HG02610 (cell line): ENCODE data around the gene MGAT5.

ENCODE experiments used
- ATAC-seq: cut with Tn5 transposase; IDR thresholded peaks from one replicate; pipeline ENCODE4 v1.9.1; 2021; ENCODE audit warnings: mild to moderate bottlenecking, moderate library complexity; ENCODE audit not compliant: unreplicated experiment

MGAT5 gene

DNA sequence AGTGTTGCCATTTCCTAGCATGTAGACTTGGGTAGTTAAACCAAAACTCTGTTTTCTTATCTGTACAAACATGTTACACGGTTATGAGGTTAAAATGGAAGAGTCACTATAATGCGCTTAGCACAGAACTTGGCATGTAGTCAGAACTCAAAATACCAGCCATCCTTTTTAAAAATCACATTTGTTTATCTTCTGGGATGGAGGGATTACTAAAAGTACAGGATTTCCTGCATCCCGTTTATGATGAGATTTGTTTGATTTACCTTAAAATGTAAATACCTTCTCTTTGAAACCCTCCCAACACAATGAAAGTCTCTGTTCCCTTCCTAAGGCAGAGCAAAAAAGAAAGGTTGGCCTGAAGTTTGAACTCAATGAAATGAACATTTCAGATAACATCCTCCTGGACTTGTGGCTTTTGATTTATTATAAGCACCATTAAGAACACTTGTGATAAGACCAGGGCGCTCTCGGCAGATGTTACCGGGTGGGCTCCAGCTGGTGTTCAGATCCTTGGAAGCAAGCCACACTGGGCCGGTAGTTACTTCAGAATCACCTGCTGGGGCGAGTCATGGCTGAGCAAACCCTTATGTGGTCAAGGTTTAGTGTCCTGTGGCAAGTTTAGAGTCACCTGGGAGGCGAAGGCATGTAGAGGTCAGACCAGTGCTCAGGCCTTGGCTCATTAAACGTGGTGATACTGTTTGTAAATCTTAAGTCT is 105.7 kb downstream of the MGAT5 start:
- ATAC-seq: no peak

GRCh38 chr2:134360745-134361487 is 107.0 kb downstream of the MGAT5 start:
- ATAC-seq: no peak

DNA sequence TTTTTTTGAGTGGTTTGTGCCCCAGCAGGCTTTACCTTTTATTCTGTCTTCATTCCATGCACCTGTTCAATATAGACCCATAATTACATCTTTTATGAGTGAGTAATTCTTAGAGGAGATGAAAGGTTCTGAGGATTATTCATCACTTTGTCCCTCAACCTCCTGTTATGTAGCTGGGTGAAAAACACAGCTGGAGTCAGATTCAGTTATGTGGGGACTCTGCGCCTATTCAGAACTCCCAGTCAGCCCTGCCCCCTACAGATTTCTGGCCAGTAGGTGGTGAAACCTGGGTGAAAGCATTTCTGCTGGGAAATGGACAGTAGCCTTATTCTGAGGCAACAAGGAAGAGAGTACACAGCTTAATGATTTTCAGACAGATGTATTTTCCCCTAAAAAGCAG is 107.8 kb downstream of the MGAT5 start:
- no peak for ATAC-seq

- no peak for ATAC-seq
These were observed 108.3 kb downstream of the MGAT5 start for GRCh38 chr2:134362152-134362668.

- no peak for ATAC-seq
These were observed 108.9 kb downstream of the MGAT5 start for GRCh38 chr2:134362740-134363139.

GRCh38 chr2:134365356-134365755 is 111.5 kb downstream of the MGAT5 start:
- ATAC-seq: no peak

- no peak for ATAC-seq
These were observed 112.5 kb downstream of the MGAT5 start for GRCh38 chr2:134366359-134366758.

- no peak for ATAC-seq
These were observed 113.3 kb downstream of the MGAT5 start for GRCh38 chr2:134367213-134367612.

DNA sequence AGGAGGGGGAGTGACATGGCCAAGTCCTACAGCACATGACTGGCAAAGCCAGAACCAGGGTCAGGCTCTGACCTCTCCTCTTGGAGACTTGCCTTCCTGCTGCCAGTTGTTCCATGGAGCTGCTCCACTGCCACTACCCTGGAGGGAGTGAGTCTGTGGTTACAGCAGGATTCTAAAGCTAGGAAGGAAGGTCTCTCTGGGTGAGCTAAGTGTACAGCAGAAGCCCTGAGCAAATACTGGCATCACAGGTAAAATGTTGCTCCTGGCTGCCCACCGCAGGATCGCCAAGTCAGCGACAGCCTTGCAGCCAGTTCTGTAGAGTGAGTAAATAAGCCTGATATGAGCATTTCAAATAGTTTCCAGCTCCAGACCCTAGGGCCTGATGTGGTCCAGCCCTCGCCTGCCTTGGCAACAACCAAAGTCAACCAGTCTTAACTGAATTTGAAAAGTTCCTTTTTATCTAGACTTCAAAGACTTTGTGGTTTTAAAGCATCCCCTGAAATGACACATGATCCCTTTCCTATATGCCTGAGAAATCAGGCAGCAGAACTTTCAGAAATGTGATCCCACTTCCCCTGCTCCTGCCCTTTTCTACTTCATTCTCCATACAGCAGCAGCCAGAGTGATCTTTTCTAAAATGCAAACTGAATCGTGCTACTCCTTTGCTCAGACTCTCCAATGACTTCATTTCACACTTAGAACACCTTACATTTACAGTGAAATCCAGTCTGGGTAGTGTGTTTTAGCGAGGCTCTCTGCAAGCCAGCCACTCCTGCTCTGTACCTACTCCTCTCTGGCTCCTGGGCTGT is 114.3 kb downstream of the MGAT5 start:
- ATAC-seq: peak; percentile 56

DNA sequence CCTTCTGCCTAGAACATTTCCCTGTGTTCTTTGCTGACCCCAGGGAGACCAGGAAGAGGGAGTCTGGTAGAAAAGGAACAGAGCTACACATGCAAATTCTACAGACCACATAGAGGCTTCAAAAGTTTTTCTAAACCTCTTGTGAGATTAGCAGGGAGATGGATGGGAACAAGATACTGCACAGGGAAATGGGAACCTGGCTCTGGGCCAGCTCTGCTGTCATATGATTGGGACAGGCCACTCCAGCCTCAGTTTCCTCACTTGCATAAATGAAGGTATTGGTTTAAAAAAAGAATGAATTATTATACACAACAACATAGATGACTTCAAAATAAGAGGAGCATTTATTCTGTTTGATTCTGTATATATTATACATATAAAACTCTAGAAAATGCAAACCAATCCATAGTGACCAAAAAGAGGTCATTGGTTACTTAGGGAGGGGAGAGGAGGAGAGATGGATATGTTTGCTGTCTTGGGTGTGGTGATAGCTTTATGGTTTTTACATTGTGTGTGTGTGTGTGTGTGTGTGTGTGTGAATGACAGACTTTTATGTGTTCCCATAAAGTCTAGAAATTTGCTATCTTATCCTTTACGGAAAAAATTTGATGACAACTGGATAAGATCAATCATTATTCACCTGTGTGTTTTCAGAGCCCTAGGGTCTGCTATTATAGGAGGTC is 115.5 kb downstream of the MGAT5 start:
- no peak for ATAC-seq

- ATAC-seq: no peak
These were observed 117.0 kb downstream of the MGAT5 start for GRCh38 chr2:134370655-134371445.

DNA sequence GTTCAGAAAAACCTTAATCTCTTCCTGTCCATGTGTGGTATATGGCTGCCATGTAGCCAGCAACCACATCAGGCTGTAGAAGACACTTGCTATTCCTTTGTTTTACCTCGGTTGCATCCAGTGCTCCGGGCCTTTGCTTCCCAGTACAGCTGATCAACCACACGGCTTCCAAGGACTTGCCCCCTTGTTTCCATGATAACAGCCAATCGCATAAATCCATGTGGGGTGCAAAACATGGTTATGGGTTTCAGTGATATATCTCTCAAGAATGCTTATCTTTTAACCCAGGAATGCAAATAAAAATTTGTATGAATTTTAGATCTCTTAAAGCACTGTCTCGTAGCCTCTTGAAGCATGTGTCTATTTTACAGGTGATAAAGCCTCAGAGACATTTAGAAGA is 118.3 kb downstream of the MGAT5 start:
- ATAC-seq: no peak

GRCh38 chr2:134372611-134373131 is 118.8 kb downstream of the MGAT5 start:
- no peak for ATAC-seq

DNA sequence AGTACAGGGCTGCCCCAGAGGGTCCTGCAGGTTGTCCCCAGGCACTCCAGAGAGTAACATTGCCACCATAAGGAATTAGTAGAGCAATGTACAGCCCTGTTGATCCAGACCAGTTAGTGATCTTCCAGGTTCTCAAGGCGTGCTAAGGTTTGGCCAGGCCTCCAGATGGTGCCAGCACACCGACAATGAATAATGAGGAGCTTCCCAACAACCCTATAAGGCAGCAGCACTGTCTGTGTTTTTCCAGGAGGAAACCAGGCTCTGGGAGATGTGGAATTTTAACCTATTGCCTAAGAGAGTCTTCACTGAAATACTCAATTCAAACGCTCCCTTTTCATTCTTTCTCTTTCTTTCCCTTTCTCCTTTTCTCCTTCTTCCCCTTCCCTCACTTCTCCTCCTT is 122.1 kb downstream of the MGAT5 start:
- no peak for ATAC-seq

GRCh38 chr2:134377730-134378129 is 123.9 kb downstream of the MGAT5 start:
- no peak for ATAC-seq

DNA sequence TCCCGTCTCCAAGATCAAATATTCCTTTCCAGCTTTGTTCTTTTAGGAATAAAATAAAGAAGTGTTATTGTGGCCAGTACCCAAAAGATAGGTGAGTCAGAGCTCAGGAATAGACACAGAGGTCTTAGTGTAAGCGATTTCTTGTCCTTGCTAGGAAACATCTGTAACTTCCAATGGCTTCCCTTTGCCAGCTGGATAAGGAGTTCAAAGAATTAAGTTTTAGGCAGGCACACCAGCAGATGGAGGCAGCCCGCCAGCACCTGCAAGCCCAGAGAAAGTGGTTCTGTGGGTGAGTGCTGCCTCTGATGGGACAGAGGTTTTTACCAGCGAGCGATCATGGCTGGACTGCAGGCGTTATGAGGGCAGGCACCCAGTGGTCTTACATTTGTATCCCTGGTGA is 125.4 kb downstream of the MGAT5 start:
- ATAC-seq: no peak

GRCh38 chr2:134379722-134380121 is 125.8 kb downstream of the MGAT5 start:
- no peak for ATAC-seq

DNA sequence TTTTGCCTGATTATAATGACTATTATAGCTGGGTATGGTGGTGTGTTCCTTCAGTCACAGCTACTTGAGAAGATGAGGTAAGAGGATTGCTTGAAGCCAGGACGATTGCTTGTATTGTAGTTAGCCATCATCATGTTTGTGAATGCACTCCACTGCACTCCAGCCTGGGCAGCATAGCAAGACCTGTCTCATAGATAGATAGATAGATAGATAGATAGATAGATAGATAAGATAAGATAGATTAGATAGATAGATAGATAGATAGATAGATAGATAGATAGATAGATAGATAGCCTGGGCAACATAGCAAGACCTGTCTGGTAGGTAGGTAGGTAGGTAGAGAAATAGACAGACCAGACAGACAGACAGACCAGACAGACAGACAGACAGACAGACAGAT is 127.3 kb downstream of the MGAT5 start:
- ATAC-seq: no peak

GRCh38 chr2:134384131-134384530 is 130.3 kb downstream of the MGAT5 start:
- ATAC-seq: no peak

DNA sequence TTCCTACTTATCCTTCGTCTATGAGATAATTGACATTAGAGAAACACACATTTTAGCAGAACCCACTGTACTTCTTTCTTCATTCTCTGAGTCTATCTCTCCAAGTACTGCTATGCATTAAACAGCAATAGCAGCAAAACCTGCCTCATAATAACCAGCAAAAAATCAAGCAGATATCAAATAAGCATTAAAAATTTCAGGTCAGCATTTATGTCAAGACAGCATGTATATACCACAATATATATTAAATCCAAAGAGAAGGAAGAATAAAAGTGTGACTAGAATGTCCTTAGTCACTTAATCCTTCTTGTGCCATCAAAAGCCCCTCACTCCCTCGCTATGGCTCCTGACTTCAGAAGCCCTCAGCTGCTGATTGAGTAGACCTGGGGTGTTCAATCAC is 131.3 kb downstream of the MGAT5 start:
- no peak for ATAC-seq
